Activated naive CD8-positive, alpha-beta T cell (primary cell): Measurements from ENCODE around the gene PSME3IP1.
"Not testable (repeated sequence)": the region's sequence is repeated elsewhere in the genome, so short reads cannot be mapped to it uniquely, and the experiment has no call there.

ENCODE experiments used
- H3K27ac Mint-ChIP-seq: one replicate; pipeline ENCODE4 v1.8.0; 2021; ENCODE audit warnings: mixed read lengths
- H3K27me3 Mint-ChIP-seq: one replicate; pipeline ENCODE4 v1.8.0; 2021; ENCODE audit warnings: mixed read lengths
- H3K36me3 Mint-ChIP-seq: one replicate; pipeline ENCODE4 v1.8.0; 2021; ENCODE audit warnings: mixed read lengths
- H3K4me1 Mint-ChIP-seq: one replicate; pipeline ENCODE4 v1.8.0; 2021; ENCODE audit warnings: low read depth, mixed read lengths
- H3K4me3 Mint-ChIP-seq: one replicate; pipeline ENCODE4 v1.8.0; 2021; ENCODE audit warnings: mild to moderate bottlenecking, mixed read lengths
- H3K9me3 Mint-ChIP-seq: one replicate; pipeline ENCODE4 v1.8.0; 2021; ENCODE audit warnings: low read depth, mixed read lengths

PSME3IP1 gene

DNA sequence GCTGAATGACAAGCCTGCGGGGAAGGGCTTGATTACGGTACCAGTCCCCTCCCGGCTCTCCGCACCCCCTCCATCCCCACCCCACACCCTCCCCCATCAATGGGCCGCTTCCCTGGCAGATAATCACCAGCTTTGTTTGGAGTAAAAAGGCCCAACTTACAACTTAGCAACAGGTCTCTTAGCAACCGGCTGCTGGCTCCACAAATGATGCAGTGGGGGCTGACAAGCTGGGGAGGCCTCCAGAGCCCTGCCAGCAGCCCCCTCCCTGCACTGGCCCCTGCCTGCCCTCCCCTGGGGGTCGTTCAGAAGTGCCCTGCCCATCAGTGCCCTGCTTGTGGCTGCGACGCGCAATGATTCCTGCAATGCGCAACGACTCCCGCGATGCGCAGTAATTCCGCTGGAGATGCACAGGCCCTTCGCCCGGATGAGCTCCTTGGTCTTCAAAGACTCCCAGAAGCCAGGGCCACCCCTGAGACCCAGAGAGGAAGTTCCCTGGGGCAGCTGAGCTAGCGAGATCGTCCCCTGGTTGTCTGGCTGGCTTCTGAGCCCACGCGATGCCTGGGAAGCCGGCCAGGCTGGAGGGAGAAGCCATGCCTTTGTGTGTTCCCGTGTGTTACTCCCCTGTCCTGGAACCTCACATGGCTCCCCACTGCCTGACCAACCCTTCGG lies 70.2 kb downstream of the PSME3IP1 start:
- Mint-ChIP-seq H3K27ac (no peak overlapping the region), H3K9me3 (no peaks in the 10 kb centered on the region), H3K27me3 (no peaks in the 10 kb centered on the region), H3K36me3 (no peaks in the 10 kb centered on the region), H3K4me3 (no peak overlapping the region), H3K4me1 (no peaks in the 10 kb centered on the region)

DNA sequence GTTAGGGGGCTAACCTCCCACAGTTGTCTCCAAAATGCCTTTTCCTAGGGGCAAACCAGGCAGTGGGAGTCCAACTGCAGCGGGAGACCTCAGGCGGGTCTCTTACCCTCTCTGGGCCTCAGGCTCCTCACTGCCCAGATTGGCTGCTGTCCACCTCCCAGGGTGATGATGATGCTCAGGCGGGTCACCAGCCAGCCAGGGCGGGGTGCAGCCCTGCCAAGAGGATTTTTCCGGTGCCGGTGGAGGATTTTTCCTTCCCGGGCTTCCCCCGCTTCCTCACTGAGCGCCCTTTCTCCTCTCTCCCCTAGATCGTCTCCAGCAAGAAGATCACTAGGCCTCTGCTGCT lies 70.7 kb downstream of the PSME3IP1 start:
- no peaks in the 10 kb centered on the region for H3K27me3 Mint-ChIP-seq

GRCh38 chr16:57113664-57114063 lies 72.2 kb downstream of the PSME3IP1 start:
- H3K36me3 Mint-ChIP-seq = no peaks in the 10 kb centered on the region
- H3K4me1 Mint-ChIP-seq = no peaks in the 10 kb centered on the region
- no peaks in the 10 kb centered on the region for H3K9me3 Mint-ChIP-seq
- no peak overlapping the region for H3K27ac Mint-ChIP-seq
- no peak overlapping the region for H3K4me3 Mint-ChIP-seq
- H3K27me3 Mint-ChIP-seq = no peaks in the 10 kb centered on the region

More for the DNA sequence above, 70.7 kb downstream of the PSME3IP1 start:
- no peak overlapping the region for H3K27ac Mint-ChIP-seq
- H3K4me3 Mint-ChIP-seq = no peak overlapping the region
- no peaks in the 10 kb centered on the region for H3K36me3 Mint-ChIP-seq
- H3K4me1 Mint-ChIP-seq = no peaks in the 10 kb centered on the region
- no peaks in the 10 kb centered on the region for H3K9me3 Mint-ChIP-seq

- H3K36me3 Mint-ChIP-seq = no peaks in the 10 kb centered on the region
- H3K27me3 Mint-ChIP-seq = no peaks in the 10 kb centered on the region
- H3K27ac Mint-ChIP-seq = no peak overlapping the region
Measured at GRCh38 chr16:57113042-57113453, 72.8 kb downstream of the PSME3IP1 start.

GRCh38 chr16:57112403-57113041 lies 73.3 kb downstream of the PSME3IP1 start:
- no peak overlapping the region for H3K4me3 Mint-ChIP-seq
- no peaks in the 10 kb centered on the region for H3K4me1 Mint-ChIP-seq
- no peak overlapping the region for H3K27ac Mint-ChIP-seq
- H3K9me3 Mint-ChIP-seq = no peaks in the 10 kb centered on the region
- no peaks in the 10 kb centered on the region for H3K27me3 Mint-ChIP-seq
- H3K36me3 Mint-ChIP-seq = no peaks in the 10 kb centered on the region

More at GRCh38 chr16:57113042-57113453, 72.8 kb downstream of the PSME3IP1 start:
- Mint-ChIP-seq H3K4me1 (no peaks in the 10 kb centered on the region), H3K4me3 (no peak overlapping the region), H3K9me3 (no peaks in the 10 kb centered on the region)

GRCh38 chr16:57111420-57111819 lies 74.4 kb downstream of the PSME3IP1 start:
- no peaks in the 10 kb centered on the region for H3K36me3 Mint-ChIP-seq
- H3K9me3 Mint-ChIP-seq = no peaks in the 10 kb centered on the region
- H3K4me1 Mint-ChIP-seq = no peaks in the 10 kb centered on the region
- H3K27me3 Mint-ChIP-seq = no peaks in the 10 kb centered on the region
- H3K27ac Mint-ChIP-seq = no peak overlapping the region
- H3K4me3 Mint-ChIP-seq = no peak overlapping the region

GRCh38 chr16:57110937-57111336 lies 74.9 kb downstream of the PSME3IP1 start:
- Mint-ChIP-seq H3K4me3 (no peak overlapping the region), H3K4me1 (no peaks in the 10 kb centered on the region), H3K27me3 (no peaks in the 10 kb centered on the region), H3K36me3 (no peaks in the 10 kb centered on the region), H3K9me3 (no peaks in the 10 kb centered on the region), H3K27ac (no peak overlapping the region)

DNA sequence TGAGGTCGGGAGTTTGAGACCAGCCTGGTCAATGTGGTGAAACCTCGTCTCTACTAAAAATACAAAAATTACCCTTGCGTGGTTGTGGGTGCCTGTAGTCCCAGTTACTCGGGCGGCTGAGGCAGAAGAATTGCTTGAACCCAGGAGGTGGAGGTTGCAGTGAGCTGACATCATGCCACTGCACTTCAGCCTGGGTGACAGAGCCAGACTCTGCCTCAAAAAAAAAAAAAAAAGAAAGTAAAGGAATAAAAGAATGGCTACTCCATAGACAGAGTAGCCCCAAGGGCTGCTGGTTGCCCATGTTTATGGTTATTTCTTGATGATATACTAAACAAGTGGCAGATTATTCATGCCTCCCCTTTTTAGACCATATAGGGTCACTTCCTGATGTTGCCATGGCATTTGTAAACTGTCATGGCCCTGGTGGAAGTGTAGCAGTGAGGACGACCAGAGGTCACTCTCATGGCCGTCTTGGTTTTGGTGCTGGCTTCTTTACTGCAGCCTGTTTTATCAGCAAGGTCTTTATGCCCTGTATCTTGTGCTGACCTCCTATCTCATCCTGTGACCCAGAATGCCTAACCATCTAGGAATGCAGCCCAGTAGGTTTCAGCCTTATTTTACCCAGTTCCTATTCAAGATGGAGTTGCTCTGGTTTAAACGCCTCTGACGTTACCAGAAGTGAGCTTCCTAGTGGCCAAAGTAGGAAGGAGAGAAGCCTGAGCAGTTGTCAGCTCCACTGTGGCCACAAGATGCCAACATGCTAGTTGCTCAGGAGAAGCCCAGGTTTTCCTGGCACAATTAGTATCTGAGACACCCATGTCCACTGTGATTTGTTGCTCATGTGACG lies 76.4 kb downstream of the PSME3IP1 start:
- H3K4me3 Mint-ChIP-seq, H3K27ac Mint-ChIP-seq, H3K36me3 Mint-ChIP-seq, H3K4me1 Mint-ChIP-seq, H3K27me3 Mint-ChIP-seq, H3K9me3 Mint-ChIP-seq: not testable (repeated sequence)

DNA sequence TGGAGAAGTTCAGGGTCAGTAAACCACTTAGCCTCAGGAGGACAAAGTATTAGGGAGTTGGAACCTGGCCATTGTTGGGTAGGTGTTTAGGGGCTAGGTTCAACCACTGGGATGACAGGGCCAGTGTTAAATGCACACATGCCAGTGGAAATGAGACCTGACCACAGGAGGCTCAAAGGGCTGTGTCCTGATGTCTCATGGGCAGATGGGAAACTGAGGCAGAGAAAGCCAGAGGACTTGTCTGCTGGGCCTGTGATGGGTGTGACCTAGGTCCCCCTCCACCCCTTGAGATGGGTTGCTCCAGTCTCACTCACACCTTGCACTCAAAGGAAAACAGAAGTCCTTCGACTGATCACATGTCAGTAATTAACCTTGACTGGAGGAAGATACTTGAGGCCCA lies 77.4 kb downstream of the PSME3IP1 start:
- Mint-ChIP-seq H3K27ac (no peak overlapping the region), H3K9me3 (no peaks in the 10 kb centered on the region), H3K4me1 (peaks cover 8% of the 10 kb centered on the region), H3K27me3 (no peaks in the 10 kb centered on the region), H3K36me3 (no peaks in the 10 kb centered on the region), H3K4me3 (no peak overlapping the region)

DNA sequence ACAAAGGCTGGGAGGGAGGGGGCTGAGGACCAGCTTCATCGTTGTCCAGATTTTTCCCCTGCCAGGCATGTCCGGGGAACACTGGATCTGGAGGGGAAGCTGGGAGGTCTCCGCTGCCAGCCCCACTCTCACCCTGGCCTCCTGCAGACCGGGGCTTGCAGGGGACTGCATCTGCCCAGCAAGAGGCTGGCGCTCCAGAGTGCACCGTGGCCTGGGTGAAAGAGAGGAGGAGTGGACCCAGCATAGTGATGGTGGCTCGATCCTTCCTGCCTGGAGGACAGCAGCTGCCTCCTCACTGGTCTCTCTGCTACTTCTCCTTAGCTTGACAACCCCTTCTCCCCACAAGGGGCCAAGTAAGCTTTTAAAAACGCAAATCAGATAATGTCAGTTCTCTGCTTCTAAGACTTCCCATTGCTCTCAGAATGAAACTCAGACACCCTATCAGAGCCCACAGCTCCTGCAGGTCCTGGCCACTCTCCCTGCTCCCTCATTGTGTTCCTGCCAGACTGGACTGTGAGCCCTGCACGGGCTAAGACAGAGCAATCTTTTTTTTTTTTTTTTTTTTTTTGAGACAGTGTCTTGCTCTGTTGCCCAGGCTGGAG lies 78.4 kb downstream of the PSME3IP1 start:
- no peaks in the 10 kb centered on the region for H3K36me3 Mint-ChIP-seq
- no peak overlapping the region for H3K4me3 Mint-ChIP-seq
- no peaks in the 10 kb centered on the region for H3K9me3 Mint-ChIP-seq
- H3K27ac Mint-ChIP-seq = no peak overlapping the region
- H3K4me1 Mint-ChIP-seq = peaks cover 8% of the 10 kb centered on the region
- H3K27me3 Mint-ChIP-seq = no peaks in the 10 kb centered on the region

DNA sequence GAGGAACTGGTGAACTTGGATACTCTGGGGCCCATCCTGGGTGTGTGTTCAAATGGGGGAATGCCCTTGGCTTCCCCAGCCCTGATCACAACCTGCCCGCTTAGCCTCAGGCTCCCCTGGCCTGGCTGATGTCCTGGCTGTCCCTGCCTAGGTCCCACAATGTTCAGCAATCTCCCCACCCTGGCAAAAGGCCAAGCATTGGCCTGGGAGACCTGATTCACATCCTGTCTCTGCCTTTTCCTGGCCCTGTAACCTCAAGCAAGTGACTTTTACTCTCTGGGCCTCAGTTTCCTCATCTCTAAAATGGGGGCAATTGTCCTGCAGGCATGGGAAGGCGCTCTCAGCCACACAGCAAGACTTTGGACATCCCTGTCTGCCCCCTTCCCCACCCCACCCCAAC lies 79.1 kb downstream of the PSME3IP1 start:
- Mint-ChIP-seq H3K9me3 (no peaks in the 10 kb centered on the region), H3K4me1 (peaks cover 8% of the 10 kb centered on the region), H3K27ac (no peak overlapping the region), H3K36me3 (no peaks in the 10 kb centered on the region), H3K27me3 (no peaks in the 10 kb centered on the region), H3K4me3 (no peak overlapping the region)

DNA sequence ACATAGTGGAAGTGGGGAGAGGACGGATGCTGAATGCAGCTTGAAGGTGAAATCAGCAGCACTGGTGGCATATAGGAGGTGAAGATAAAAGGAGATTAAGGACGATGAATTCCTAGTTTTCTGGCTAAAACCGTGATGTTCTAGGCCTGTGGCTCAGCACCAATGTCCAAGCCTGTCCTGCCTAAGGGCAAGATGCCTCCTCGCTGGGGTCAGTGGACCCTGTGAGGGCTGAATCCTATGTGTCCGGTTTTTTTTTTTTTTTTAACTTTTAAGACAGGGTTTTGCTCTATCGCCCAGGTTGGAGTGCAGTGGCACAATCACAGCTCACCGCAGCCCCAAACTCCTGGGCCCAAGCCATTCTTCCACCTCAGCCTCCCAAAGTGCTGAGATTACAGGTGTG lies 80.7 kb downstream of the PSME3IP1 start:
- Mint-ChIP-seq H3K27ac (no peak overlapping the region), H3K4me3 (no peak overlapping the region), H3K4me1 (peaks cover 8% of the 10 kb centered on the region)

DNA sequence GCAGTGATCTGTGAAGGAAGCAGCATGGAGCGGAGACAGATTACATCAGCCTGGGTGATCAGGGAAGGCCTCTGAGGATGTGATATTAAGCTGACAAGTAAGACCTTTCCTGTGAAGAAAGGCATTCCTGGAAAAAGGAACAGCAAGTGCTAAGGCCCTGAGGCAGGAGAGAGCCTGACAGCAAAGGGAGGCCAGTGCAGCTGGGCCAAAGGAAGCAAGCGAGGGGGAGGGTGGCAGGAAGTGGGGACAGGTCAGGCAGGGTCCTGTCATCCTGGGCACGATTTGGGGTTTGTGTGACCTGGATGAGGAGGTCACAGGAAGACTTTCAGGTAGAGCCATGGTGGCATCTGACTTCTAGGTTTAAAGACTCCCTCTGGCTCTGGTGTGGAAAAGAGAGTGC lies 81.1 kb downstream of the PSME3IP1 start:
- Mint-ChIP-seq H3K9me3 (no peaks in the 10 kb centered on the region), H3K4me3 (no peak overlapping the region), H3K27me3 (no peaks in the 10 kb centered on the region), H3K4me1 (peaks cover 10% of the 10 kb centered on the region), H3K36me3 (no peaks in the 10 kb centered on the region), H3K27ac (no peak overlapping the region)

More for the DNA sequence above, 80.7 kb downstream of the PSME3IP1 start:
- Mint-ChIP-seq H3K27me3 (no peaks in the 10 kb centered on the region), H3K9me3 (no peaks in the 10 kb centered on the region), H3K36me3 (no peaks in the 10 kb centered on the region)

DNA sequence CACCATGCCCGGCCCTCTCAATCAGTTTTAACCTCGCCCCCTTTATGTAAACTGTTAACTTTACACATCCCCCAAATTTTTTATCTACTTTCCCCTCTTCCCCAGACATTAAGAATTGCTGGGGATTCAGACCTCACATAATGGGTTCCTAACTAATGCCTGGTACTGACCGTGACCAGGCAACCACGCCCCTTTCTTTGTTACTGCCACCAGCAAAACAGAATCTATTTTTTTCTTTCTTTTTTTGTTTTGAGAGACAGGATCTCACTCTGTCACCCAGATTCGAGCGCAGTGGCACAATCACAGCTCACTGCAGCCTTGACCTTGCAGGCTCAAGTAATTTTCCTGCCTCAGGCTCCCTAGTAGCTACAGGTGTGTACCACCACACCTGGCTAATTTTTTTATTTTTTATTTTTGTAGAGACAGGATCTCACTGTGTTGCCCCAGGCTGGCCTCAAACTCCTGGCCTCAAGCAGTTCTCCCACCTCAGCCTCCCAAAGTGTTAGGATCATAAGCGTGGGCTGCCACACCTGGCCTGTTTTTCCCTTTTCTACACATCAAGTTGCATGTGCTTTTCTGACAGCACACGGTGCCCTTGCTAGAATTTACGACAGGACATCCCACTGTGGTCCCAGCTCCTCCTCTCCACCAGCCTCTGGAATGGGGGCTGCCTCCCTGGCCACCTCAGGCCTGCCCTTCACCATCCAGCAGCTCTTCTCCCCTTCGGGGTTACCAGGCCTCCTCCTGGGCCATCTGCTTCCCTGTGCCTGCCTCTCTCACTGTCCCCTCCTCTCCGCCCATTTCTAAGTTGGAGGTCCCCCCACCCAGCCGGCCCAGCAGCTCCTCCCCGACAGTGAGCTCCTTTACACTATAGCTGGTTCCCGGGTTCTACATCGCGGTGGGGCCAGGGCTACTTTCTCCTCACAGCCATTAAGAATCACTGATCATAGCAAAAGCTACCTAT lies 82.7 kb downstream of the PSME3IP1 start:
- no peak overlapping the region for H3K4me3 Mint-ChIP-seq
- peaks cover 10% of the 10 kb centered on the region for H3K4me1 Mint-ChIP-seq
- H3K27me3 Mint-ChIP-seq = no peaks in the 10 kb centered on the region
- no peaks in the 10 kb centered on the region for H3K9me3 Mint-ChIP-seq
- H3K36me3 Mint-ChIP-seq = no peaks in the 10 kb centered on the region
- H3K27ac Mint-ChIP-seq = no peak overlapping the region
